CD4-positive, alpha-beta T cell treated with Interleukin-4 for 1 hour (primary cell): ENCODE results near the gene KAT6B.
A peak's percentile ranks its signal among the peaks of the same experiment; 100 is the strongest.

Experiments used
- DNase-seq, 2 donors: peaks; one replicate each; pipeline ENCODE4 v3.0.0-alpha.2; 2020 to 2022

KAT6B gene

GRCh38 chr10:74924251-74924963, 98.0 kb downstream of the KAT6B start:
- DNase-seq = no peak

DNA sequence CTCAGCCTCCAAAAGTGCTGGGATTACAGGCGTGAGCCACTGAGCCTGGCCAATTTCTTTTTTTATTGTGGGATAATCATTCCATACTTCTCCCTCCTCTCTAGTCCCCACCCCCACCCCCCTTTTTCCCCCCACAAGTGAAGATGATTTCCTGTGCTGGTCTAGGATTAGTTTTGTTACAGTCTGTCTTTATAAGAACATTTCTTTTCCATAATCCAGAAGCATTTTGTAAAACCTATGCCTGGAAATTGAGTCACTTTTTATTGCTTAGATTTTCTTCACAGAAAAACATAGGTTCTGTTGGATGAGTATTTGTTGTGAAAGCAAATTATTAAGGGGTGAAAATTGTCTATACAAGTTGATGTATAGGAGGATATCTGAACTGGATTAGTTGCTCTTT, 98.9 kb downstream of the KAT6B start:
- DNase-seq = no peak

DNA sequence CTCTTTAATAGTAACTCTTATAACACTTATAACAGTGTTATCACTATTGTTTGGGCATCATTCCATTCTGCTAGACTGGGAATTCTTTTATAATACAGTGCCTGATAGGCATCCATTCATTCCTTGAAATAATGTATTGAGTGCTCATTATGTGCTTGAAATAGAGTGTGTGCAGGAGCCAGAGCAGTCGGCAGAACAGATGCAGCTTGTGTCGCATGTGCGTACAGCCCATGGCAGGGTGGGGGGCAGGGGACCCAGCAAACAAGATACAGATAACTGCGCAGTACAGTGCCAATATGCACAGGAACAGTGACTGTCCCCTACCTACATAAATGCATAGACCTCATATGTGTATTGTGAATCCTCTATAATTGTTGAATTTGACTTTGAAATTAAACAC, 99.3 kb downstream of the KAT6B start:
- no peak for DNase-seq

DNA sequence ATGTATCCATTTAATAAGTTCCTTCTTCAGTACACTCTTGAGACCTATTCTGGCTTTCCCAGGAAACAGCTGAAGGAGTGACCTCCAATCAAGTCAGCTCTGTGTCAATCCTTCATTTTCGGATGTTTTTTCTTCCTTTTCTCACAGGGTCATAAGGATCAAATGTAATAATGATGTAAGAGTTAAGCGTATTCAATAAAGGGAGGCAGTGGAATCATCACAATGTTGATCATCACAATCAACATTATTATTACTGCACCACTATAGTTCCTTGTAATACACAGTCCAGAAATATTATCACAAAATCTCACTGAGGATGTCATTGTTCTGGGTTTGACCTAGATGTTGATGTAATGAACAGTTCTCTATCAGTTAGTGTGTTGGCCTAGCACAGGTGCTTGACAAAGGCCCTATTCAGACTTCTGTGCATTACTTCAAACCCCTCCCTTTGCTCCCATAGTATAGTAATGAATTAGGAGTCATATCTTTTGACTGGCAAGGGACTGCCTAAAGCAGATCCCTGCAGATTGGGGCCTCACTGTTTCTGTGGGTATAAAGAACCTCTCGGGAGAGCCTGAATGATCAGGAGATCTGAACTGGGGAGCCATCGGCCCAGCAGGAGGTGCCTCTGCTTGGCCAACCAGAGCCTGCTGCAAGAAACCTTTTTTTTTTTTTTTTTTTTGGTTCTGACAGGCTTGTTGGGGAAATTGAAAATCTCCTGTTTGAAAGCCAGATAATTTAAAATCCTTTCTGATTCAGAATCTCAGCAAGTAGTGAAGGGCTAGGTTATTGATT, 100.6 kb downstream of the KAT6B start:
- no peak for DNase-seq

DNA sequence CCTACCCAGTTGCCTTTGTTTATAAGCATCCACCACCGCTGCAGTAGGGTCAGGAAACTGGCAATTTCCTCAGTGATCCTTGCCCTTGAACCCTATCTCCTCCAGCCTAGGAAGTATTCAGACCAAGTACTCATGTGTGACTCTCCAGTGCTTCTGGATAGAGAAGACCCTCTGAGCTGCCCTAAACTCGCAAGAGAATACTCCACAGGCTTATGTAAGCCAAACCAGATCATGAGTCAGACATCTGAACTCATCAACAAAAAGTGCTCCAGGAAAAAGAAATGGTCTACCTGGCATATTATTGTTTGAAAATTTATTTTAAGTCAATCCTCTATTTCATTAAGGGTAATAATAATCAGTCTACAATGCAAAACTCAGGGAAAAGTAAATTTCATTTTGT, 101.3 kb downstream of the KAT6B start:
- DNase-seq = no peak

DNA sequence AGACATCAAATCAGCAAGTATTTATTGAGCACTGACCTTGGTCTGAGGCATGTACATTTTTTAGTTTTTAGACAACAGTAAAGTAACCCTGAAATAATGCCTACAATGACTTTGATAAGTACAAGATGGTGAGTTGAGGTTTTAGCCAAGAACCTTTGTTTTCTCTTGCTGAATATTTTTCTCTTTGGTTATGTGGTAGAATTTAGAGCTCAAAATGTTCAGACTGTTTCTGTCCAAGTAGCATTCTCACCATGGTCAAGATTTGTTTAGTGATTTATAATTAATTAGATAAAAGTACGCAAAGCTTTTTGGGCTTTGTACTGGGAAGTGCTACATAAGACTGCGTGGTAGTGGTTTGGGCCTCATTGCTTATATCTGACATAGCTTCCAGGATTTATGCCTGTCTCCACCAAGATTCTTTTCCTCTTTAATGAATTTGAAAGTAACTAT, 102.4 kb downstream of the KAT6B start:
- DNase-seq = no peak

GRCh38 chr10:74929197-74929596, 102.8 kb downstream of the KAT6B start:
- no peak for DNase-seq

DNA sequence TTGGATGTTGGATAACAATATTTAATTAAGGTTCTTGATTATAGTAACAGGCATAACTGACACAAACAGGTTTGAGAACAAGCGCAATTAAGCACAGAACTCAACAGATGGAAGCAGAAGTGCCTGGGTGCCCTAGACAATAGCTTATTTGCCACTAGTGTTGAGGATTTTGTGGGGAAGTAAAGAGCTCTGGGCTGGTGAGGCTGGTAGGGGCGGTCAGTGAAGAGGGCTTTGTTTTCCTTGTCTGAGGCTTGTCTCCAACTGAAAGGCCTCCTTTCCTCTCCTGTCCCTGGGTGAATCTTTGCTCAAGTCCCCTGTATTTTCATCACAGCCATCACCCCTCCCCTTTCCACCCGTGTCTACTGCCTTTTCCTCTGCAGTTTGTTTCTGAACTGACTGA, 104.6 kb downstream of the KAT6B start:
- DNase-seq = no peak

GRCh38 chr10:74932648-74933047, 106.2 kb downstream of the KAT6B start:
- no peak for DNase-seq

- DNase-seq = no peak
Measured at GRCh38 chr10:74934100-74934812, 107.9 kb downstream of the KAT6B start.

DNA sequence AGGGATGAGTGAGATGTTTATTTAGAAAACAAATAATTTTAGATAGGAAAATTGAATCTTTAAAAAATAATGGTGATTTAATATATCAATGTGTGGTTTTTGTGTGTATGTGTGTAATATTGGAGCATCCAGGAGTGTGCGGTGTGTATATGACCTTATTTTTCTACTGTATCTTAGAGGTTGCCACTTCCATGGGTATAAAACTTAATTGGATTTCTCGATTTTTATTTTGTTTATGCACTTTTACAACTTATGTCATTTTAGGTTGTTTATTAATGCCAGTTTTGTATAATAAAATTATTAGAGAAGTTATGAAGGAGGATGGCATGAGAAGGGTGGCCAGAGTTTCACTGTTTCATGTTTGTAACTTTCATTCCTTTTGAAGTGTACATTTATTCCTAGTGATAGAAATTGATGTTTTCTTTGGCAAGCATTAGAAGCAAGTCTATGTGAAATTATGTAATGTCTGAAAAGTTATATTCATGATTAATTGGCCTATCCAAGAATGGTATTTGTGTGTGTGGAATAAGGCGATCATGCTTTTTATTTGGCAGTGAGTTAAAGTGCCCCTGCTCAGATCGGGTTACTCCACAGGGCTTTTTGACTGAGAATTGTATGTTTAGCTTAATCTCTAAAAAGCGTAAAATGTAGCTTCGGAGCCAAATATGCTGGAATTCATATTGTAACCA, 110.3 kb downstream of the KAT6B start:
- no peak for DNase-seq

DNA sequence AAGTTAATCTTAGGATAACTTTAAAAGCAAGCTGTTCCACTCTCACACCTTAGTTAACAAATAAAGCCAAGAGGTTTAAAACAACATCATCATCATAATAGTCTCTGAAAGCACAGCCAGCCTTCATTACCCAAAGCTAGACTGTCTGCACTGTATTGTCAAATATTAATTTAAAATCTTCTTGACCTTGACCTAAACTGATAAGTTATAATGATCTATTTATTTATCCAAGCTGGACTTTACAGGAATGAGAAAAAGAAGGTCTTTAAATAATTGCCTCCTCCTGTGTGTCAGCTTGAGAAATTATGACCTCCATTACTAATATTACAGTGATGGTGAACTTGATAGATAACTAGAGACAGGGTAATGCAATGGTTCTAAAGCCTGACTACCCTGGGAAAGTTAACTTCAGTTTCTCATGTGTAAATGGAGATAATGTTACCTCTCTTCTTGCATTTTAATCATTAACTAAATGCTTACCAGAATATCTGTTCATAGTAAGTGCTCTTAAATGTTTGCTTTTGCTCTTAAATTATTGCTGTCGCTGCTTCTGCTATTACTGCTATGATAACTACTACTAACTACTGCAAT, 111.0 kb downstream of the KAT6B start:
- DNase-seq = no peak

- no peak for DNase-seq
Measured at GRCh38 chr10:74944205-74944604, 117.8 kb downstream of the KAT6B start.

DNA sequence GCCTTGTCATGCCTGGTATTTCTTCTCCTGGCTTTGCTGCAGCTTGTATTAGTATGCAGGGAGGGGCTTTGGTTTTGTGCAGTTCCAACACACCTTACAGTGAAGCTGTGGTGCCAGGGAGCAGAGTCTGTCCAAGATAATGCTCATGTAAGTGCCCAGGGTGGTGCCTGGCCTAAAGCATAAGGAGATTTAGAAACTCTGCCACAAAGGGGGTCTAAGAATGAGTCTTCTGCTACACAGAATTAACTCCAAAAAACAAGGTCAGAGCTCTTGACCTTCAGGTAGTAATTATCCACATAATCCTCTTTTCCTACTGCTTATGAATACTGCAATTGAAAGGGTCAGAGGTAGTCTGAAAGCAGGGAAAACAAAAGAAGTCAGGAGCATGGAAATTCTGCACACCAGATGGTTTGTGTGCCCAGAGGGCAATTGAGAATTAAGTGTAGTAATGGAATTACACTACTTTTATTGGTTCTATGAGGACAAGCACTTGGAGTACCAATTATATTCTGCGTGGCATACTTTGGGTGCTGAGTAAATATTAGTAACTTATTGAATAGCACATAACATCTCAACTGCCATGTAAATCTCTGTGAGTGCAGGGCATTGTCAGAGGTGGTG, 121.5 kb downstream of the KAT6B start:
- DNase-seq = no peak

GRCh38 chr10:74949034-74949832, 122.8 kb downstream of the KAT6B start:
- DNase-seq = peak in 1 of 2 donors; percentile 2

GRCh38 chr10:74949843-74950765, 123.7 kb downstream of the KAT6B start:
- no peak for DNase-seq

- DNase-seq = no peak
Measured at GRCh38 chr10:74953214-74953613, 126.8 kb downstream of the KAT6B start.

DNA sequence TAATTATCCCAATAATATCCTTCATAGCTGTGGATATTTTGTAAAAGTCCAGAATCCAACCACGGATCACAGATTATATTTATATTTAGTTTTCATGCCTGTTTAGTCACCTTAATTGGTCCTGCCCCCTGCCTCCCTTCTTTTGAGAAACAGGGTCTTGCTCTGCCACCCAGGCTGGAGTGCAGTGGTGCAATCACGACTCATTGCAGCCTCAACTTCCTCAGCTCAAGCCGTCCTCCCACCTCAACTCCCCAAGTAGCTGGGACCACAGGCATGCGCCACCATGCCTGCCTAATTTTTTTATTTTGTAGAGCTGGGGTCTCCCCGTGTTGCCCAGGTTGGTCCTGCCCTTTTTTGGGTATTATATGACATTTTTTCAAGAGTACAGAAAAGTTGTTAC, 129.4 kb downstream of the KAT6B start:
- DNase-seq = no peak

GRCh38 chr10:74956555-74957111, 130.2 kb downstream of the KAT6B start:
- DNase-seq = no peak
